K562 (cell line): ENCODE results near the gene TFRC. TPM values are rescaled to one million over a fixed set of nuclear protein-coding genes. Genes with fewer than 3 reads are reported as not detected.
"Not testable (repeated sequence)": the region's sequence is repeated elsewhere in the genome, so short reads cannot be mapped to it uniquely, and the experiment has no call there.

Source experiments
- ATAC-seq: fragments of 200-7000 bp; cut with Tn5 transposase; 3 replicates; pipeline ENCODE4 v1.9.1; 2020; ENCODE audit warnings: moderate library complexity
- BruUV-seq: library from RNA; stranded (reverse); fragments of 400-500 nt; replicated peaks from 2 replicates; lab custom pipeline; 2021; lab: Mats Ljungman, UMichigan
- CTCF ChIA-PET: fragments of 300-600 bp; formaldehyde crosslinking; extraction: SDS; loops from one replicate; lab custom pipeline; 2021; ENCODE audit warnings: low intra/inter-chr PET ratio; lab: Yijun Ruan, JAX
- POLR2A ChIA-PET: fragments of 300-600, 350-650 bp; sonication (Branson Sonifier 250); formaldehyde crosslinking; extraction: SDS; loops from one replicate; lab custom pipeline; 2021; ENCODE audit warnings: antibody characterized with exemption, inconsistent platforms; lab: Yijun Ruan, JAX
- DNase-seq, 4 experiments: peaks; one replicate each; pipeline versions ENCODE4 v3.0.0 to v3.0.0-alpha.2; 2011 to 2018; ENCODE audit warnings: low spot score in 3 of 4, mixed read lengths in 3 of 4; ENCODE audit errors: extremely low read depth in 1 of 4
- FAIRE-seq: peaks from 2 replicates; lab custom pipeline; 2011; peaks lifted over from hg19 to GRCh38; lab: Jason Lieb, UNC
- H2AFZ ChIP-seq: 2 replicates; pipeline ENCODE4 v1.6.0; 2011; ENCODE audit warnings: low read depth, low read length, control low read depth, inconsistent platforms
- H3K27ac ChIP-seq: fragments of 200-600 bp; 3 replicates; pipeline ENCODE4 v1.8.0; 2011; ENCODE audit warnings: low read depth, mild to moderate bottlenecking, control low read depth, inconsistent platforms, low read length, moderate library complexity, mixed read lengths; ENCODE audit errors: extremely low read depth
- H3K27me3 ChIP-seq, 2 experiments: fragments of 300-600 bp in 1 of 2; 2 replicates in 1 of 2; 3 replicates in 1 of 2; pipeline versions ENCODE4 v1.6.0 to v1.8.0; 2011; ENCODE audit warnings: inconsistent platforms in 2 of 2, low read length in 2 of 2, mild to moderate bottlenecking in 1 of 2, mixed read lengths in 1 of 2, moderate library complexity in 1 of 2; ENCODE audit not compliant: control insufficient read depth in 2 of 2, insufficient read depth in 2 of 2
- H3K36me3 ChIP-seq: fragments of 300-600 bp; 3 replicates; pipeline ENCODE4 v1.8.0; 2011; ENCODE audit warnings: mild to moderate bottlenecking, low read length, inconsistent platforms; ENCODE audit not compliant: control insufficient read depth, insufficient read depth
- H3K4me1 ChIP-seq, 2 experiments: fragments of 200-600 bp in 1 of 2; replicated peaks in 1 of 2; 2 replicates in 1 of 2; 3 replicates in 1 of 2; pipeline versions ENCODE4 v1.5.1 to v1.8.0; 2011; ENCODE audit warnings: inconsistent platforms in 2 of 2, low read length in 2 of 2, mild to moderate bottlenecking in 1 of 2, mixed read lengths in 1 of 2, moderate library complexity in 1 of 2; ENCODE audit not compliant: control insufficient read depth in 2 of 2, insufficient read depth in 2 of 2
- H3K4me2 ChIP-seq: 2 replicates; pipeline ENCODE4 v1.6.1; 2011; ENCODE audit warnings: low read length, control low read depth, inconsistent platforms, mixed read lengths; ENCODE audit not compliant: insufficient read depth
- H3K4me3 ChIP-seq: fragments of 200-600 bp; sonication (generic), shearing (Covaris generic); 2 replicates; pipeline ENCODE4 v1.5.1; 2016; ENCODE audit warnings: control low read depth, inconsistent platforms
- H3K79me2 ChIP-seq: fragments of 200-600 bp; 3 replicates; pipeline ENCODE4 v1.8.0; 2011; ENCODE audit warnings: low read length, inconsistent platforms; ENCODE audit not compliant: control insufficient read depth, insufficient read depth
- H3K9ac ChIP-seq, 2 experiments: 2 replicates each; pipeline versions ENCODE4 v1.6.0 to v1.6.1; 2011; ENCODE audit warnings: low read depth in 2 of 2, low read length in 2 of 2, control low read depth in 1 of 2, inconsistent platforms in 1 of 2, mild to moderate bottlenecking in 1 of 2, mixed read lengths in 1 of 2; ENCODE audit not compliant: insufficient read depth in 1 of 2
- H3K9me1 ChIP-seq: one replicate; pipeline ENCODE4 v1.6.0; 2011; ENCODE audit warnings: inconsistent platforms, mild to moderate bottlenecking, low read length, moderate library complexity; ENCODE audit not compliant: control insufficient read depth, insufficient read depth
- H3K9me3 ChIP-seq: replicated peaks from 2 replicates; pipeline ENCODE4 v1.5.1; 2011; ENCODE audit warnings: low read depth, low read length, inconsistent platforms; ENCODE audit not compliant: control insufficient read depth, insufficient read depth
- H4K20me1 ChIP-seq: replicated peaks from 2 replicates; pipeline ENCODE4 v1.6.1; 2011; ENCODE audit warnings: low read length, inconsistent platforms, mixed read lengths; ENCODE audit not compliant: control insufficient read depth, insufficient read depth
- ZNF384 ChIP-seq: IDR thresholded peaks from 2 replicates; pipeline ENCODE4 v1.6.1; 2012; ENCODE audit warnings: low read depth, low read length, improper control_type of control experiment
- WGBS: fragments of 100-300 bp; shearing (Covaris generic); methylation state at CpG from one replicate; pipeline ENCODE4 v1.1.6; 2016; ENCODE audit warnings: low coverage, mixed read lengths; ENCODE audit not compliant: insufficient coverage; ENCODE audit errors: missing lambda C conversion rate; 5-methylcytosine and 5-hydroxymethylcytosine counted together
- in situ Hi-C: fragments of 300-500 bp; cut with MboI; formaldehyde crosslinking; loops from 4 replicates; pipeline ENCODE4 v1.15.0; 2018; ENCODE audit warnings: inconsistent platforms, mixed read lengths
- intact Hi-C: fragments of 100-400 bp; cut with micrococcal nuclease; formaldehyde crosslinking; loops from 2 replicates; pipeline ENCODE4 v1.14.2; 2022
- polyA plus RNA-seq, 8 experiments: library from polyadenylated mRNA; depleted of rRNA in 4 of 8; stranded (reverse) in 5 of 8; unstranded in 3 of 8; fragments of >200 nt; fragmentation: Nextera tagmentation in 2 of 8; fragmentation: Illumina TruSeq in 1 of 8; extraction: Ambion mirVana in 2 of 8; extraction: Trizol in 1 of 8; gene quantifications; 2 replicates each; pipeline versions ENCODE4 v1.2.1 to v1.2.3, GENCODE V29; 2011 to 2014; ENCODE audit warnings: inconsistent platforms in 1 of 8, missing spikeins in 1 of 8
- total RNA-seq, 7 experiments: library from RNA; depleted of rRNA in 6 of 7; stranded (reverse); fragments of >200 nt in 6 of 7; fragmentation: Illumina TruSeq in 2 of 7; extraction: Trizol in 2 of 7; gene quantifications; 2 replicates each; pipeline versions ENCODE4 v1.2.1 to v1.2.3, GENCODE V29; 2011 to 2021; ENCODE audit warnings: low replicate concordance in 1 of 7
- TF ChIP-seq, protein P1 (sequence below), 2 experiments: fragments of 450-650 bp in 1 of 2; sonication (generic) in 1 of 2; formaldehyde crosslinking in 1 of 2; IDR thresholded peaks; 2 replicates each; pipeline versions ENCODE4 v1.7.1 to v1.9.0; 2016 to 2022; ENCODE audit warnings: inconsistent platforms in 1 of 2, mild to moderate bottlenecking in 1 of 2, missing genetic modification reagents in 1 of 2

TFRC gene
- total and polyA plus RNA-seq, 9 of the 15 experiments (the other 6 are each of a cell fraction or from before 2014, with no cell fraction given), result 149 to 679 (median 332) TPM

DNA sequence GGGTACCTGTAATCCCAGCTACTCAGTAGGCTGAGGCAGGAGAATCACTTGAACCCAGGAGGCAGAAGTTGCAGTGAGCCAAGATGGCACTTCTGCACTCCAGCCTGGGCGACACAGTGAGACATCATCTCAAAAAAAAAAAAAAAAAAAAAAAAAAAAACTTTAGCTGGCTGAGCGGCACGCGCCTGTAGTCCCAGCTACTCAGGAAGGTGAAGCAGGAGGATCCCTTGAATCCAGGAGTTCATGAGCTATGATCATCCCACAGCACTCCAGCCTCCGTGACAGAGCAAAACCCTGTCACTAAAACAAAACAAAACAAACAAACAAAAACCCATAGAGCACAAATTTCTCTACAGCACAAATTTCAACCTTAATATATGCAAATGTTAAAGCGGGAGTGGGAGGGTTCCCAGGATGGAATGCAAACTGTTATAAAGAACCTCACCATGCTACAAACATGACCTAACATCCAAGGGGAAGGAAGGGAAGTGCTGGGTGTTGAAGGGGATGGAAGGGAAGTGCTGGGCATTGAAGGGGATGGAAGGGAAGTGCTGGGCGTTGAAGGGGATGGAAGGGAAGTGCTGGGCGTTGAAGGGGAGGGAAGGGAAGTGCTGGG, 16.6 kb upstream of the TFRC start:
- H3K4me2 ChIP-seq, H3K27me3 ChIP-seq, in situ Hi-C loops, intact Hi-C loops, POLR2A ChIA-PET, H4K20me1 ChIP-seq, H3K27ac ChIP-seq, H3K4me1 ChIP-seq, FAIRE-seq, H3K9ac ChIP-seq, H3K4me3 ChIP-seq, CTCF ChIA-PET, H3K9me3 ChIP-seq, BruUV-seq, ATAC-seq, H3K36me3 ChIP-seq, H3K9me1 ChIP-seq, H3K79me2 ChIP-seq, DNase-seq: not testable (repeated sequence)
- H2AFZ ChIP-seq, result peak overlapping the region; percentile 48
- TF ChIP-seq, protein P1, sequence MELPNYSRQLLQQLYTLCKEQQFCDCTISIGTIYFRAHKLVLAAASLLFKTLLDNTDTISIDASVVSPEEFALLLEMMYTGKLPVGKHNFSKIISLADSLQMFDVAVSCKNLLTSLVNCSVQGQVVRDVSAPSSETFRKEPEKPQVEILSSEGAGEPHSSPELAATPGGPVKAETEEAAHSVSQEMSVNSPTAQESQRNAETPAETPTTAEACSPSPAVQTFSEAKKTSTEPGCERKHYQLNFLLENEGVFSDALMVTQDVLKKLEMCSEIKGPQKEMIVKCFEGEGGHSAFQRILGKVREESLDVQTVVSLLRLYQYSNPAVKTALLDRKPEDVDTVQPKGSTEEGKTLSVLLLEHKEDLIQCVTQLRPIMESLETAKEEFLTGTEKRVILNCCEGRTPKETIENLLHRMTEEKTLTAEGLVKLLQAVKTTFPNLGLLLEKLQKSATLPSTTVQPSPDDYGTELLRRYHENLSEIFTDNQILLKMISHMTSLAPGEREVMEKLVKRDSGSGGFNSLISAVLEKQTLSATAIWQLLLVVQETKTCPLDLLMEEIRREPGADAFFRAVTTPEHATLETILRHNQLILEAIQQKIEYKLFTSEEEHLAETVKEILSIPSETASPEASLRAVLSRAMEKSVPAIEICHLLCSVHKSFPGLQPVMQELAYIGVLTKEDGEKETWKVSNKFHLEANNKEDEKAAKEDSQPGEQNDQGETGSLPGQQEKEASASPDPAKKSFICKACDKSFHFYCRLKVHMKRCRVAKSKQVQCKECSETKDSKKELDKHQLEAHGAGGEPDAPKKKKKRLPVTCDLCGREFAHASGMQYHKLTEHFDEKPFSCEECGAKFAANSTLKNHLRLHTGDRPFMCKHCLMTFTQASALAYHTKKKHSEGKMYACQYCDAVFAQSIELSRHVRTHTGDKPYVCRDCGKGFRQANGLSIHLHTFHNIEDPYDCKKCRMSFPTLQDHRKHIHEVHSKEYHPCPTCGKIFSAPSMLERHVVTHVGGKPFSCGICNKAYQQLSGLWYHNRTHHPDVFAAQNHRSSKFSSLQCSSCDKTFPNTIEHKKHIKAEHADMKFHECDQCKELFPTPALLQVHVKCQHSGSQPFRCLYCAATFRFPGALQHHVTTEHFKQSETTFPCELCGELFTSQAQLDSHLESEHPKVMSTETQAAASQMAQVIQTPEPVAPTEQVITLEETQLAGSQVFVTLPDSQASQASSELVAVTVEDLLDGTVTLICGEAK (IDR thresholded peaks at IDR 0.05), result not testable (repeated sequence)
- TF ChIP-seq, protein P1 (CRISPR knock-in tag; IDR thresholded peaks at IDR 0.05), result peak; percentile 73
- TF ChIP-seq ZNF384, result peak; percentile 76
- WGBS, result 58% methylated on average over 4 of the region's 8 CpGs
